T-cell (primary cell): Measurements from ENCODE around the gene PITPNM2. TPM values are rescaled to one million over a fixed set of nuclear protein-coding genes. Genes with fewer than 3 reads are reported as not detected.

Source experiments
- ATAC-seq, 4 experiments: fragments of 200-7000 bp in 3 of 4; fragments of 150-1000 bp in 1 of 4; cut with Tn5 transposase; replicated peaks in 1 of 4; 1 replicate in 3 of 4; 2 replicates in 1 of 4; pipeline ENCODE4 v1.10.0; 2021; ENCODE audit warnings: moderate library complexity in 3 of 4, mild to moderate bottlenecking in 2 of 4, moderate number of reproducible peaks in 1 of 4
- CTCF ChIA-PET, 2 donors: fragments of 300-600 bp; sonication (Branson Sonifier 250); formaldehyde crosslinking; loops; one replicate each; lab custom pipeline; 2022; ENCODE audit warnings: antibody characterized with exemption in 2 of 2; lab: Charles Lee
- POLR2A ChIA-PET, 2 donors: fragments of 300-600 bp; sonication (Branson Sonifier 250); formaldehyde crosslinking; loops; one replicate each; lab custom pipeline; 2022; ENCODE audit warnings: antibody characterized with exemption in 2 of 2; lab: Charles Lee
- DNase-seq, 35 experiments: peaks; one replicate each; pipeline versions ENCODE4 v3.0.0 to v3.0.0-alpha.2; 2013 to 2023
- H3K27ac ChIP-seq: one replicate; pipeline ENCODE4 v1.5.1; 2013; ENCODE audit warnings: low read length
- H3K27me3 ChIP-seq, 2 experiments: replicated peaks in 1 of 2; 1 replicate in 1 of 2; 2 replicates in 1 of 2; pipeline versions ENCODE4 v1.6.1 to v1.7.0; 2013; ENCODE audit warnings: low read length in 1 of 2, mixed read lengths in 1 of 2; ENCODE audit not compliant: control insufficient read depth in 2 of 2, insufficient read depth in 2 of 2; ENCODE audit errors: extremely low read depth in 1 of 2
- H3K36me3 ChIP-seq, 2 donors: 1 replicate in 1 of 2; 2 replicates in 1 of 2; pipeline versions ENCODE4 v1.6.1 to v1.7.0; 2013; ENCODE audit warnings: low read length in 1 of 2; ENCODE audit not compliant: control insufficient read depth in 2 of 2, insufficient read depth in 1 of 2; ENCODE audit errors: extremely low read depth in 1 of 2
- H3K4me1 ChIP-seq, 2 experiments: 1 replicate in 1 of 2; 2 replicates in 1 of 2; pipeline versions ENCODE4 v1.6.1 to v1.7.0; 2013; ENCODE audit warnings: low read length in 2 of 2, mixed read lengths in 1 of 2; ENCODE audit not compliant: insufficient read depth in 2 of 2, control insufficient read depth in 1 of 2; ENCODE audit errors: extremely low read depth in 1 of 2
- H3K4me3 ChIP-seq, 2 donors: 1 replicate in 1 of 2; 2 replicates in 1 of 2; pipeline versions ENCODE4 v1.5.1 to v1.7.0; 2013; ENCODE audit warnings: mild to moderate bottlenecking in 2 of 2, low read length in 1 of 2, moderate library complexity in 1 of 2; ENCODE audit not compliant: control insufficient read depth in 1 of 2; ENCODE audit errors: extremely low read depth in 1 of 2
- H3K9me3 ChIP-seq: 2 replicates; pipeline ENCODE4 v1.7.0; 2013
- H3K27ac Mint-ChIP-seq, 2 donors: one replicate each; pipeline ENCODE4 v1.8.0; 2020 to 2021; ENCODE audit warnings: mild to moderate bottlenecking in 2 of 2, mixed read lengths in 2 of 2
- H3K27me3 Mint-ChIP-seq, 2 donors: one replicate each; pipeline ENCODE4 v1.8.0; 2021 to 2022; ENCODE audit warnings: mixed read lengths in 2 of 2
- H3K36me3 Mint-ChIP-seq: one replicate; pipeline ENCODE4 v1.8.0; 2021; ENCODE audit warnings: mixed read lengths
- H3K4me1 Mint-ChIP-seq, 3 donors: one replicate each; pipeline ENCODE4 v1.8.0; 2020 to 2022; ENCODE audit warnings: mixed read lengths in 3 of 3, mild to moderate bottlenecking in 1 of 3
- H3K4me3 Mint-ChIP-seq, 3 donors: one replicate each; pipeline ENCODE4 v1.8.0; 2020 to 2022; ENCODE audit warnings: mild to moderate bottlenecking in 3 of 3, mixed read lengths in 3 of 3, moderate library complexity in 3 of 3
- H3K9me3 Mint-ChIP-seq, 3 donors: one replicate each; pipeline ENCODE4 v1.8.0; 2020 to 2022; ENCODE audit warnings: mixed read lengths in 3 of 3
- WGBS: methylation state at CpG from one replicate; pipeline ENCODE4 v1.1.5; 2013; ENCODE audit warnings: missing lambda C conversion rate; ENCODE audit not compliant: insufficient coverage; 5-methylcytosine and 5-hydroxymethylcytosine counted together
- total RNA-seq, 35 experiments: library from RNA in 6 of 35; stranded (reverse) in 6 of 35; fragments of 120-200 nt in 1 of 35; gene quantifications; one replicate each; pipeline versions ENCODE4 v1.2.1 to v1.2.4 and lab custom pipeline; 2013 to 2026

PITPNM2 gene
- total RNA-seq, 5 donors from 2014 or later (not counting 1 experiment from before 2014, with no cell fraction given) = 32.0 to 56.5 (median 34.8) TPM

DNA sequence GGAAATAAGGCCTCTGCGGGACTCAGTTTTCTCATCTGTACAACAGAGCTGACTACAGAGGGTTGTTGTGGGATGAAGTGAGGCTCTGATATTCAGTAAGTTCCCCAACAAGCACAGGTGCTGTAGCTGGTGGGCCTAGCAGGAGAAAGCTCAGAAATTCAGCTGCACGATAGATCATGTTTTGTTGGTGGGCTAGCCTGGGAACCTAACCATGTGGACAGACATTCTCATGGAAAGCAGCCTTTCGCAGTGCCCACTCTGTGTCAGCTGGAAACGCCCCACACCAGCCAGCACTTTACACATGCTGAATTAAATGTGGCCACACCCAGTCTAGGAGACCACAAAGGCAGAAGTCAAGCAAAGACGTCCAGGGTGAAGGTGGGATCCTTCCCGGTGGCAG lies 16.1 kb downstream of the PITPNM2 start:
- H3K4me1 ChIP-seq = peaks cover 12 to 29% of the 10 kb centered on the region in 2 experiments
- no peak for DNase-seq
- ChIA-PET POLR2A (no interaction called here), CTCF (interaction anchor here in 1 of 2 donors (0.7 kb wide), 2 partner anchors 58 to 70 kb away, joined by 3 read pairs; no protein-coding TSS in a partner anchor)
- no peak overlapping the region for H3K27ac ChIP-seq
- Mint-ChIP-seq H3K9me3 (no peaks in the 10 kb centered on the region), H3K4me3 (no peak overlapping the region), H3K4me1 (peaks cover 34 to 64% (median 48%) of the 10 kb centered on the region in 3 donors), H3K27ac (peak overlapping the region; percentile 10 to 73), H3K36me3 (peaks cover 3% of the 10 kb centered on the region), H3K27me3 (no peaks in the 10 kb centered on the region)
- WGBS = 100% methylated on average over 2 of the region's 6 CpGs
- H3K9me3 ChIP-seq = no peaks in the 10 kb centered on the region
- ATAC-seq = no peak
- no peaks in the 10 kb centered on the region for H3K27me3 ChIP-seq
- peaks cover 0 to 3% of the 10 kb centered on the region in 2 donors for H3K36me3 ChIP-seq
- H3K4me3 ChIP-seq = no peak overlapping the region

DNA sequence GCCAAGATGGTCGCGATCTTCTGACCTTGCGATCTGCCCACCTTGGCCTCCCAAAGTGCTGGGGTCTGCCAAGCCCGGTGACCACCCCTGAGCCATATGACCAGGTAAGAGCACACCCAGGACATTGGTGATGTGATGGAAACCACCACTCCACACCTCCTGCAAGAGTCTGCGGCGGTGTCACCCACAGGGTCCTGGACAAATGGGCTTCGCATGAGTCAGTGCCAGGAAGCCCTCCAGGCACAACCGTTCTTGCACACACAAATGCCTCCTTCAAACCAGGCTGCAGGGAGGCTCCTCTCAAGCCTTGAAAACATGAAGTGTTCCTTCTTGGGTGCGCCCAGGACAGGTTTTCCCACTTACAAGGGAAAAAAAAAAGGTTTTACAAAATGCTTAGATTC lies 16.6 kb downstream of the PITPNM2 start:
- no peak for DNase-seq
- Histone ChIP-seq H3K27me3 (no peaks in the 10 kb centered on the region), H3K4me3 (no peak overlapping the region), H3K9me3 (no peaks in the 10 kb centered on the region), H3K27ac (no peak overlapping the region), H3K4me1 (peaks cover 10 to 31% of the 10 kb centered on the region in 2 experiments), H3K36me3 (peaks cover 0 to 3% of the 10 kb centered on the region in 2 donors)
- ChIA-PET CTCF (interaction anchor here in 1 of 2 donors (0.7 kb wide), 2 partner anchors 57 to 70 kb away, joined by 3 read pairs; no protein-coding TSS in a partner anchor), POLR2A (no interaction called here)
- no peak for ATAC-seq
- H3K27ac Mint-ChIP-seq = no peak overlapping the region
- WGBS = 100% methylated on average over 6 of the region's 9 CpGs
- H3K4me1 Mint-ChIP-seq = peaks cover 32 to 63% (median 46%) of the 10 kb centered on the region in 3 donors
- H3K36me3 Mint-ChIP-seq = peaks cover 3% of the 10 kb centered on the region
- no peak overlapping the region for H3K4me3 Mint-ChIP-seq
- no peaks in the 10 kb centered on the region for H3K9me3 Mint-ChIP-seq
- H3K27me3 Mint-ChIP-seq = no peaks in the 10 kb centered on the region

DNA sequence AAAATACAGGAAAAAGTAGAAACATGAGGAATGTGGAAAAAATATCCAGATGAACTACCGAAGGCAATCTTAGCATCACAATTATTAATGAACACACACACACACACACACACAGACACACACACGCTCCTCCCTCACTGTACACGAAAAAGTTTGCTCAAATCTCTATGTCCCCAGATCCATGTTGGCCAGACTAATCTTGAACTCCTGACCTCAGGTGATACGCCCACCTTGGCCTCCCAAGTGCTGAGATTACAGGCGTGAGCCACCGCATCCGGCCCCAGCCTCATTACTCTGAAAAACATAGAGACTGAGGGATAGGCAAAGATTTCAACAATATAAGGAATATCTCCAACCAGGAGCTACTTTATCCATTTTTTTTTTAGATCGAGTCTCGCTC lies 17.2 kb downstream of the PITPNM2 start:
- Histone ChIP-seq H3K36me3 (peaks cover 0 to under 1% of the 10 kb centered on the region in 2 donors), H3K9me3 (no peaks in the 10 kb centered on the region), H3K4me3 (no peak overlapping the region), H3K4me1 (peaks cover 10 to 31% of the 10 kb centered on the region in 2 experiments), H3K27me3 (no peaks in the 10 kb centered on the region), H3K27ac (no peak overlapping the region)
- ChIA-PET POLR2A (no interaction called here), CTCF (interaction anchor here in 1 of 2 donors (0.7 kb wide), 1 partner anchor 577 kb away, joined by 3 read pairs; no protein-coding TSS in a partner anchor)
- no peaks in the 10 kb centered on the region for H3K9me3 Mint-ChIP-seq
- H3K27me3 Mint-ChIP-seq = no peaks in the 10 kb centered on the region
- DNase-seq (no peak), ATAC-seq (no peak)
- WGBS = 83% methylated on average over 2 of the region's 9 CpGs
- H3K4me3 Mint-ChIP-seq = no peak overlapping the region
- peaks cover 32 to 62% (median 46%) of the 10 kb centered on the region in 3 donors for H3K4me1 Mint-ChIP-seq
- peak overlapping the region; percentile 63 to 94 for H3K27ac Mint-ChIP-seq
- peaks cover 3% of the 10 kb centered on the region for H3K36me3 Mint-ChIP-seq

DNA sequence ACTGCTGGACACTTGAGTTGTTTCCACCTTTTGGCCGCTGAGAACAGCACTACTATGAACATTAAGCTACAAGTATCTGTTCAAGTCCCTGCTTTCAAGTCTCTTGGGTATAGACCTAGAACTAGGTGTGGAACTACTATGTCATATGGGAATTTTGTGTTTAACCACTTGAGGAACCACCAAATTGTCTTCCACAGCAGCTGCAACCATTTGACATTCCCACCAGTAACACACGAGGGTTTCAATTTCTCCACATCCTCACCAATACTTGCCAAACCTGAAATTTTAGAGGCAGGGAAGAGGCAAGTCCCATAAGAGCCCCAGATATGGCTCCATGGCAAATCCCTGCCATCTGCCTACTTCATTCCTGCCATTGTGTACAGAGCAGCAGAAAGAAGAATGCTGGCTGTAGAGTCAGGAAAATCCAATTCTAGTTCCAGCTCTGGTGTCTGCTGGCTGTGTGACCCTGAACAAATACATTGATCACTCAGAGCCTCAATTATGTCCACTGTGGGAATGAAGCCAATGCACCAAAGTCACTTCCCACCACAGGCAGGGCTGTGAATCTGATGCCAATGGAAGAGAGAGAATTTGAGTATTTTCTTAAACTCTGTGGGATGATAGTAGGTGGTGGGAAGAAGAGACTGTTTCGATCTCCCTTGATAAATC lies 17.8 kb downstream of the PITPNM2 start:
- POLR2A ChIA-PET = no interaction called here
- H3K4me3 Mint-ChIP-seq = peak overlapping the region in 1 of 3 donors; percentile 57
- H3K4me1 Mint-ChIP-seq = peaks cover 32 to 57% (median 46%) of the 10 kb centered on the region in 3 donors
- Histone ChIP-seq H3K27ac (no peak overlapping the region), H3K9me3 (no peaks in the 10 kb centered on the region), H3K4me1 (peaks cover 10 to 31% of the 10 kb centered on the region in 2 experiments), H3K4me3 (no peak overlapping the region), H3K27me3 (no peaks in the 10 kb centered on the region), H3K36me3 (no peaks in the 10 kb centered on the region)
- no peak for DNase-seq
- H3K36me3 Mint-ChIP-seq = peaks cover 3% of the 10 kb centered on the region
- H3K27me3 Mint-ChIP-seq = no peaks in the 10 kb centered on the region
- CTCF ChIA-PET = interaction anchor here in 1 of 2 donors (0.7 kb wide), 1 partner anchor 577 kb away, joined by 3 read pairs; no protein-coding TSS in a partner anchor
- no peak for ATAC-seq
- H3K27ac Mint-ChIP-seq = peak overlapping the region; percentile 92 to 94
- WGBS = 80% methylated on average over 1 of the region's 3 CpGs
- H3K9me3 Mint-ChIP-seq = no peaks in the 10 kb centered on the region

DNA sequence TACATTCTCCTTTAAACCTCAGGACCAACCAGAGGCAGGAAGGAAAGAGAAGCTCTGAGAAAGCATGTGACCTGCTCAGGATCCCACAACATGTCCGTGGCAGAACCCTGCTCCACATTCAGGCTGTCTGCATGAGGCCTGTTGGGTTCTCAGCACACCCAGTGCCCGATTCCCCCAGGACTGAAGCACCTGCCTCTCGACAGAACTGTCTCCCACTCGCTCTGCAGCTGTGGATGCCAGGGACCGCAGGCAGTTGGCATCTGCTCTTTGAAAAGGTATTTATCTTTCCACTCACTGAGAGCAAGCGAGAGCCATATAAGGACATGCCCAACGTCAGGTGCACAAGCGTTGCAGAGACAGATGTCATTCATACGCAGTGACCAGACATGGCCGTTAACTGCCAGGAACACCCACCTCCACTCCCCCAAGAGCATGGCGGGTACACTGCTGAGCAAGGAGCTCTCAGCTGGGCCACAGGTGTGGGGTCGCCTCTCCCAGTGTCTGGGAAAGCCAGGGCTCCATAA lies 18.9 kb downstream of the PITPNM2 start:
- 15% methylated on average over 12 of the region's 12 CpGs for WGBS
- Mint-ChIP-seq H3K9me3 (no peaks in the 10 kb centered on the region), H3K27ac (peak overlapping the region; percentile 92 to 94), H3K27me3 (no peaks in the 10 kb centered on the region), H3K4me1 (peaks cover 34 to 51% (median 46%) of the 10 kb centered on the region in 3 donors), H3K36me3 (peaks cover 3% of the 10 kb centered on the region), H3K4me3 (peak overlapping the region; percentile 51 to 57 (median 57))
- H3K4me3 ChIP-seq = peak overlapping the region in 1 of 2 donors; percentile 20
- ATAC-seq (peak; percentile 83 to 96 (median 88)), DNase-seq (peak in 33 of 35 experiments; percentile 15 to 76 (median 47))
- H3K27ac ChIP-seq = peak overlapping the region; percentile 56
- H3K4me1 ChIP-seq = peaks cover 10 to 31% of the 10 kb centered on the region in 2 experiments
- POLR2A ChIA-PET = interaction anchor here (0.5 to 0.6 kb wide), 2 partner anchors 19 to 194 kb away, joined by 3 read pairs; no protein-coding TSS in a partner anchor
- H3K36me3 ChIP-seq = no peaks in the 10 kb centered on the region
- CTCF ChIA-PET = interaction anchor here in 1 of 2 donors (0.6 kb wide), 2 partner anchors 115 to 1328 kb away, joined by 3 read pairs; no protein-coding TSS in a partner anchor
- H3K27me3 ChIP-seq = no peaks in the 10 kb centered on the region
- H3K9me3 ChIP-seq = no peaks in the 10 kb centered on the region

DNA sequence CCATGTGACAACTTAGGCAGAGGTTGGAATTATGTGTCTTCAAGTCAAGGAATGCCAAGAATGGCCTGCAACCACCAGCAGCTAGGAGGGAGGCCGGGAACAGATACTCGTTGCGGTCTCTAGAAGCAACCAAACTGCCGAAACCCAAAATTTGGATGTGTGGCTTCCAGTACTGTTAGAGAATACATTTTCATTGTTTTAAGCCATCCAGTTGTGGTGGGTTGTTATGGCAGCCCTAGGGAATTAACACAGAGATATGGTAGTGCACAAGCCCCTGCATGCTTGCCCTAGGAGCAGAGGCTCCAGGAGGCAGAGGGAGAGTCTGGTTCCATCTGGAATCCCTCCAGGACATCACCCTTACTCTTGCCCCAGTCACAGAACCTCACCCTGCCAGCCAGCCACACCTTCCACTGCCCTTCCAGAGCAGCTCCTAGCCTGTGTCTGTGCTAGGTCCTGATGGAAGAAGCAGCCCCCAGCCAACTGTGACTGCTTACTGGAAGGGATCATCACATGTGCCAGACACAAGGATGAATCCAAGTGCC lies 19.5 kb downstream of the PITPNM2 start:
- DNase-seq (no peak), ATAC-seq (peak in 3 of 4 experiments; percentile 6 to 37 (median 10))
- no CpG with 5 or more reads among the region's 4 CpGs for WGBS
- H3K36me3 Mint-ChIP-seq = peaks cover 2% of the 10 kb centered on the region
- H3K9me3 Mint-ChIP-seq = no peaks in the 10 kb centered on the region
- no peaks in the 10 kb centered on the region for H3K27me3 ChIP-seq
- no peaks in the 10 kb centered on the region for H3K9me3 ChIP-seq
- no peaks in the 10 kb centered on the region for H3K36me3 ChIP-seq
- CTCF ChIA-PET = no interaction called here
- H3K4me1 ChIP-seq = peaks cover 10 to 31% of the 10 kb centered on the region in 2 experiments
- H3K27ac ChIP-seq = peak overlapping the region; percentile 56
- POLR2A ChIA-PET = interaction anchor here in 1 of 2 donors (0.6 kb wide), 2 partner anchors 23 to 184 kb away, joined by 4 to 14 read pairs; no protein-coding TSS in a partner anchor
- no peaks in the 10 kb centered on the region for H3K27me3 Mint-ChIP-seq
- peak overlapping the region; percentile 51 to 57 (median 57) for H3K4me3 Mint-ChIP-seq
- peaks cover 37 to 57% (median 50%) of the 10 kb centered on the region in 3 donors for H3K4me1 Mint-ChIP-seq
- H3K27ac Mint-ChIP-seq = peak overlapping the region; percentile 92 to 94
- no peak overlapping the region for H3K4me3 ChIP-seq
